T-helper 1 cell treated with Interleukin-12 subunit alpha and Interleukin-12 subunit beta and Interleukin-4 antibody, amounts not matched to agents 30 μg/mL and 1 μg/mL, for 36 hours (primary cell): ENCODE data around the gene ABCB8.

Experiments
- H3K27ac Mint-ChIP-seq: one replicate; pipeline ENCODE4 v1.8.0; 2021; ENCODE audit warnings: mild to moderate bottlenecking, mixed read lengths
- H3K27me3 Mint-ChIP-seq: one replicate; pipeline ENCODE4 v1.8.0; 2021; ENCODE audit warnings: low read depth, mixed read lengths
- H3K36me3 Mint-ChIP-seq: one replicate; pipeline ENCODE4 v1.8.0; 2021; ENCODE audit warnings: low read depth, mixed read lengths
- H3K4me1 Mint-ChIP-seq: one replicate; pipeline ENCODE4 v1.8.0; 2021; ENCODE audit warnings: low read depth, mixed read lengths
- H3K4me3 Mint-ChIP-seq: one replicate; pipeline ENCODE4 v1.8.0; 2021; ENCODE audit warnings: mild to moderate bottlenecking, moderate library complexity, mixed read lengths
- H3K9me3 Mint-ChIP-seq: one replicate; pipeline ENCODE4 v1.8.0; 2021; ENCODE audit warnings: mixed read lengths

ABCB8 gene

DNA sequence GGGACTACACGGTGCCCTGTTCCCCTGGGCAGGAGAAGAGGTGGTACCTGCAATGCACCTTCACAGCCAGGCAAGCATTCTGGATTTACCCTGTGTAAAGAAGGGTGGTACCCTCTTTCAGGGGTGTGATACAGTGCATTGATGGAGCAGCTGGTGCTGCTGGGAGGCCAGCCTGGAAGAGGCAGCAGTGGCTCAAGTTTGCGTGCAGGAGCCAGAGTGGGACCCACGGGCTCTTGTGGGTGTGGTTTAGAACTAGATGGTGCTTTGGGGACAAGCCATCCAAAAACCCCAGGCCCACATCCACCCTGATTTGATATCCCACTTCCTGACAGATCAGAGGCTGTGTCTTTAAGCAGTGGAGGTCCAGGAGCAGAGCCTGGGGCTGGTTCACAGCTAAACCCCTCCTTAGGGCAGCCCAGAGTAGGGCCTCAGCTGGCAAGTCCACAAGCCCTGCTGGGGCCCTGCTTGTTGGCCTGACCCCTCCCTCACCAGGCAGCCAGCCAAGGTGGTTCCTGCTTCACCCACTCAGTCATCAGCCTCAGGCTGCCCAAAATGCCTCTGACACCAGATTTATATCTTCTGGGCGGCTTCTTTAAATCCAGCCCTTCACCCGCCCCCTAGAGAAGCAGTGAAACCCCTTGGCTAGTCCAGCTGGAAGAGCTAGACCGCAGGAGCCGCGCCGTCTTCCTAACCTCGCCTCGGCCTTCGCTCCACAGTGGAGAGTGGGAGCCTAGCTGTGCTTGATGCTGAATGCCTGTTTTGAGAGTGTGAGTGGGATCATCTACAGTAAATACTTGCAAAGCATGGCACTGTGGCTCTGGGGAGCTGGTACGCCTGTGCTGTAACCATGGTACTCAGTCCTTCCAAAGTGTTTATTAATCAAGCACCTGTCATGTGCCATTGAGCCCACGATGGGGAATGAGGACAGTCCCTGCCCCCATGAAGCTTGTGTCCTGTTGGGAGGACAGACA, 18.6 kb downstream of the ABCB8 start:
- H3K4me1 Mint-ChIP-seq: peaks cover 2% of the 10 kb centered on the region
- H3K36me3 Mint-ChIP-seq: no peaks in the 10 kb centered on the region
- H3K9me3 Mint-ChIP-seq: no peaks in the 10 kb centered on the region
- H3K27ac Mint-ChIP-seq: no peak overlapping the region
- H3K4me3 Mint-ChIP-seq: no peak overlapping the region
- H3K27me3 Mint-ChIP-seq: peaks cover 5% of the 10 kb centered on the region

DNA sequence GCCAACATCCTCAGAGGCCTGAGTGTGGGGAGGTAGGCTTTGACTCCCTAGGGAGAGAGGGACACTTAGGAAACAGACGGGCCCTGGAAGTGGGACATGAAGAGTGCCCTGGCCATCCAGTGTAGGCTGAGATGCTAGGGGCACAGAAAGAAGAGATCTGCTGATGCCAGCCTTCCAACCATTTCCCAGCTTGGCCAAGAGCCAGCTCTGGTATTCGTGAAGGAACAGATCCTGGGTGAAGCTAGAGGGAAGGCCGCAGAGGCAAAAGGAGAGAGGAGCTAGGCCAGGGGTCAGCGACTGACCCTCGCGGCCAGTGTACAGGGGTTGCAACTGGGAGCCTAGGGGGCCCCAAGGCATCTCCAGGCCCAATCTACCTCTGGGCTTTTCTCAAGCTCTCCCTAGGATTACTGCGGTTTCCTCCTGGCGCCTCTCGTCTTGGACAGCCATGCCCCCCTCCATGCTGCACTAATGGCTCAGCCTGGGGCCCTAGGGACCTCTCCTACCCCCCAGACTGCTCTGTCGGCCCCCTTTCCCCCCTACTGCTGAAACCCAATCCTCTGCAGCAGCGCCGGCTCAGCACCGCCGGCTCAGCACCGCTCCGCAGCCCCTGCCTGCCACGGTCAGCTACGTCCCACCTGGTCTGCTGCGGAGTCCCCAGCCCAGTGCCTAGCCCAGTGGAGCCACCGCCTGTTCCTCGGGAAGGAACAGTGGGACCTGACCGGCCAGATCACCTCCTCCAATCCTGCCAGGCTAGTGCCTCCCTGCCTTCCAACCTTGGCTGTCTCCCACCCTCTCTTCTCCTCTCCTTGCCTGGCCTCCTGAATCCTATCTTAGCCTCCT, 19.9 kb downstream of the ABCB8 start, which contains the start of gene ASIC3:
Gene ASIC3, plus strand, starts transcription at position 556 of the 840 bp plus-strand sequence. CDS start 355 bp downstream, outside the sequence.
- peaks cover 7% of the 10 kb centered on the region for H3K4me1 Mint-ChIP-seq
- H3K27me3 Mint-ChIP-seq: peaks cover 5% of the 10 kb centered on the region
- H3K4me3 Mint-ChIP-seq: no peak within 1 kb of the TSS
- peaks cover 4% of the 10 kb centered on the region for H3K36me3 Mint-ChIP-seq
- no peak within 1 kb of the TSS for H3K27ac Mint-ChIP-seq
- H3K9me3 Mint-ChIP-seq: no peaks in the 10 kb centered on the region

DNA sequence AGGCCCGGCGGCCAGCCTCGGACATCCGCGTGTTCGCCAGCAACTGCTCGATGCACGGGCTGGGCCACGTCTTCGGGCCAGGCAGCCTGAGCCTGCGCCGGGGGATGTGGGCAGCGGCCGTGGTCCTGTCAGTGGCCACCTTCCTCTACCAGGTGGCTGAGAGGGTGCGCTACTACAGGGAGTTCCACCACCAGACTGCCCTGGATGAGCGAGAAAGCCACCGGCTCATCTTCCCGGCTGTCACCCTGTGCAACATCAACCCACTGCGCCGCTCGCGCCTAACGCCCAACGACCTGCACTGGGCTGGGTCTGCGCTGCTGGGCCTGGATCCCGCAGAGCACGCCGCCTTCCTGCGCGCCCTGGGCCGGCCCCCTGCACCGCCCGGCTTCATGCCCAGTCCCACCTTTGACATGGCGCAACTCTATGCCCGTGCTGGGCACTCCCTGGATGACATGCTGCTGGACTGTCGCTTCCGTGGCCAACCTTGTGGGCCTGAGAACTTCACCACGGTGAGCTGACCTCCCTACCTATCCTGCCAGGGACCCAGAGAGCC, 20.7 kb downstream of the ABCB8 start:
- peaks cover 9% of the 10 kb centered on the region for H3K4me1 Mint-ChIP-seq
- peaks cover 5% of the 10 kb centered on the region for H3K27me3 Mint-ChIP-seq
- no peak overlapping the region for H3K27ac Mint-ChIP-seq
- no peaks in the 10 kb centered on the region for H3K9me3 Mint-ChIP-seq
- peaks cover 4% of the 10 kb centered on the region for H3K36me3 Mint-ChIP-seq
- no peak overlapping the region for H3K4me3 Mint-ChIP-seq

DNA sequence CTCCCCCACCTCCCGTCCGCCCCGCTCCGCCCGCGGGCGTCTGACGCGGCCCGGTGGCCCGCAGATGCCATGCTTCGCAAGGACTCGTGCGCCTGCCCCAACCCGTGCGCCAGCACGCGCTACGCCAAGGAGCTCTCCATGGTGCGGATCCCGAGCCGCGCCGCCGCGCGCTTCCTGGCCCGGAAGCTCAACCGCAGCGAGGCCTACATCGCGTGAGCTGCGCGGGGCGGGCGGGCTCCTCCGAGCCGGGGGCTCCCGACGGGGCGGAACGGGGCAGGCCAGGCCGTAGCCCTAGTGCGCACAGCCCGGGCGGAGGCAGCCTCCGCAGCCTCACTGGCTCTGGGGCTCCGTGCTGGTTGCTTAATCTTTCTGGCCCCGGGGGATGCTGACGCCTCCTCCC, 22.9 kb downstream of the ABCB8 start:
- H3K27me3 Mint-ChIP-seq: peaks cover 5% of the 10 kb centered on the region
- H3K27ac Mint-ChIP-seq: no peak overlapping the region
- peaks cover 4% of the 10 kb centered on the region for H3K36me3 Mint-ChIP-seq
- no peak overlapping the region for H3K4me3 Mint-ChIP-seq
- peaks cover 13% of the 10 kb centered on the region for H3K4me1 Mint-ChIP-seq
- no peaks in the 10 kb centered on the region for H3K9me3 Mint-ChIP-seq

DNA sequence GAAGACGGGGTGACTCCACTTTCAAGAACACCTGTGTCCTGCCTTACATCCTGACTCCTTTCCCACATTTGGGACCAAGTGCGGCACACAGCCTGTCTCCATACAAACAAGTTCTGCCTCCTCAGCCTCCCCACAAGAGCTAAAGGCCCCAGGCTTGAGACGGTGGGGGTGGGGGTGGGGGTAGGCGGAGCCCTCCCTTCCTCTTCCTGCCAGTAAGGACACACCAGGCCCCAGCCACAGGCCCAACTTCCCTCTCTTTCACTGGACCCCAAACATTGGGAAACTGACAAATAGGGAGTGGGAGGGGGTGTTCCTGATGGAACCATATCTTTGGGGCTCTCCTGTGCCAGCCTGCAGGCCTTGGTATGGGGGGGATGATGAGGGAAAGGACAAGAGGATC, 24.8 kb downstream of the ABCB8 start:
- no peak overlapping the region for H3K4me3 Mint-ChIP-seq
- peaks cover 4% of the 10 kb centered on the region for H3K36me3 Mint-ChIP-seq
- H3K4me1 Mint-ChIP-seq: peaks cover 23% of the 10 kb centered on the region
- no peaks in the 10 kb centered on the region for H3K9me3 Mint-ChIP-seq
- no peak overlapping the region for H3K27ac Mint-ChIP-seq
- H3K27me3 Mint-ChIP-seq: peaks cover 5% of the 10 kb centered on the region

DNA sequence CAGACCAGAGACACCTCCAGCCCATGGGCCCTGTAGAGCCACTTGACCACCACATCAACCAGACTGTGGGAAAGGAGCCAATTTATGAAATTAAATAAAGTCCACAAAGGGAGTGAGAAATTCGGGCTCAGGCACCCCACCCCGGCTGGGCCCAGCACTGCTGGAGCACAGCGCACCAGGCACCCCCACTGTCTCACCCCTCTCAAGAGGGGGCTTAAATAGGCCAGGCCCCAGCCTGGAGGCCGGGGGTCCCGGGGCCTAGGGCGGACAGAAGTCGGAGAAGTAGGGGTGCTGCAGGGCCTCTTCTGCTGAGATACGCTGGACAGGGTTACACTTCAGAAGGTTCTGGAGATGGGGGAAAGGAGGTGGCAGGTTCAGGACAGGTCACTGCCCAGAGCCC, 25.5 kb downstream of the ABCB8 start:
- no peaks in the 10 kb centered on the region for H3K9me3 Mint-ChIP-seq
- no peak overlapping the region for H3K27ac Mint-ChIP-seq
- H3K27me3 Mint-ChIP-seq: peaks cover 5% of the 10 kb centered on the region
- peaks cover 27% of the 10 kb centered on the region for H3K4me1 Mint-ChIP-seq
- H3K36me3 Mint-ChIP-seq: peaks cover 4% of the 10 kb centered on the region
- H3K4me3 Mint-ChIP-seq: no peak overlapping the region

DNA sequence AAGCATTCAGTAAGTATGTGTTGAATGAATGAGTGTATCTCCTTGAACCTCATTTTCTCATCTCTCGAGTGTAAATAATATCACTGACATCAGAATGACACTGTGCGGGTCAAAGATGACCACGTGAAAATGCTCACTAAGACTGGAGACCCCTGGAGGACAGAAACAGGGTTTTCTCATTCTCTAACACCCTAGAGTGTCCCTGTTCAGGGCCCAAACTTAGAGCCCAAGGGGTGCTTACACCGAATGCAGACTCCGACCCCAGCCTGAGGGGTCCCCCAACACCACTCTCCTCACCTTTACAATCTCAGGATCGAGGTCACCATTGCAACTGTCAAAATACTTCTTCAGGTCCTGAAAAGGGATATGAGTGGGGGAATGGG, 28.0 kb downstream of the ABCB8 start:
- Mint-ChIP-seq H3K9me3 (no peaks in the 10 kb centered on the region), H3K27ac (no peak overlapping the region), H3K36me3 (peaks cover 4% of the 10 kb centered on the region), H3K4me1 (peaks cover 35% of the 10 kb centered on the region), H3K27me3 (no peaks in the 10 kb centered on the region), H3K4me3 (peak overlapping the region; percentile 97)

DNA sequence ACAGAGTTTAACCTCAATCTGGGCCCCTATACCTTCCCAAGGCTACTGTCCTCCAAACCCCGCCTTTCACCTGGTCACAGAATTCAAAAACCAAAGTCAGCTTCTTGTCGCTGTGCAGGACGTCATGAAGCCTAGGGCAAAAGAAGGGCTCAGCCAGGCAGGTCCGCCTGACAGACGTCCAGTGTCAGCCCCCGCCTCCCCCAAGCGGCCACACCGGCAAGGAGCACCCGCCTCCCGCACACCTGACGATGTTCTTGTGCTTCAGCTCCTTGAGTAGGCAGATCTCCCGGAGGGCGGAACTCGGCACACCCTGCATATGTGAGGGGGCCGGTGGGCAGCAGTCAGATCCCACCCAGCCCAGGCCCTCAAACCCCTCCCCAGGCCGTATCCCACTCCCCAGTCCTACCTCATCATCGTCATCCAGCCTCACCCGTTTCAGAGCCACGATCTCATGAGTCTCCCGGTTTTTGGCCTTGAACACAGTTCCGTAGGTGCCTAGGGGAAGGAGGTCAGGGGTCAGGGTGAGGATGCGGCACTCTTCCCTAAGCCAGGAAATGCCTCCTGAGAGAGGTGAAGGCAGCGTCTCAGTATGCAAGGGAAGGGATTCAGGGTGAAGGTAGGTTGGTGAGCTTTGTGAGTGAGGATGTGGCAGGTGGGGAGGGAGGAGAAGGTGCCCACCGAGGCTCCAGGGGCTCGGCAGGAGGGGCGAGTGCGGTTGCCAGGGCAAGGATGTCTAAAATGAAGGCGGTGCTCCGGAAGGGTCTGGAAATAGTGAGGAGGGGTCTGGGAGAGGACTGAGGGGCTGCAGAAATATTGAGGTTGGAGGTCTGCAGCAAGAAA, 28.6 kb downstream of the ABCB8 start:
- Mint-ChIP-seq H3K9me3 (no peaks in the 10 kb centered on the region), H3K4me1 (peaks cover 41% of the 10 kb centered on the region), H3K27ac (peak overlapping the region; percentile 41), H3K27me3 (no peaks in the 10 kb centered on the region), H3K36me3 (peaks cover 4% of the 10 kb centered on the region), H3K4me3 (peak overlapping the region; percentile 97)

DNA sequence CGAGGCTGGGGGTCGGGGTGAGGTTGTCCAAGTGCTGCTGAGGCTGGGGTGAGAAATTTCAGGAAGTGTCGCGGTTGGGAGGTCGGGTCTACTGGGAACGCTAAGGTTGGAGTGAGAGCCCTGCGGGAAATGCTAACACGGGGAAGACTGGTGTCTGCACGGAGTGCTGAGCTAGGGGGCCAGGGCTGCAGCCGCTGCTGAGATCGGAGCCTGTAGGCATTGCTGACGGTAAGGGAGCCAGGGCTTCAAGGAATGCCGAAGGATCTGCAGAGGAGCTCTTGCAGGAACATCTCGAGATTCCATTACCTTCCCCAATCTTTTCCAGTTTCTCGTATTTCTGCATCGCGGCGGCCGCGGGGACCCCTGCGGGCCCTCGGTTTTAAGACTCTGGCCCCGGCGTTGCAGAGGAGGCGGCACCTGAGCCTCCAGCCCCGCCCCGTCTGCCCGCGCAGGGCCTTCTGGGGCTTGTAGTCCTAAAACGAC, 29.3 kb downstream of the ABCB8 start, which contains the start of gene CDK5:
Gene CDK5, minus strand, starts transcription at position 392 of the 483 bp plus-strand sequence. Its CDS starts 49 bp downstream, at position 343.
- H3K4me1 Mint-ChIP-seq: peaks cover 40% of the 10 kb centered on the region
- peak within 1 kb of the TSS; percentile 97 for H3K4me3 Mint-ChIP-seq
- no peaks in the 10 kb centered on the region for H3K27me3 Mint-ChIP-seq
- no peaks in the 10 kb centered on the region for H3K9me3 Mint-ChIP-seq
- H3K27ac Mint-ChIP-seq: peak within 1 kb of the TSS; percentile 94
- peaks cover 3% of the 10 kb centered on the region for H3K36me3 Mint-ChIP-seq

DNA sequence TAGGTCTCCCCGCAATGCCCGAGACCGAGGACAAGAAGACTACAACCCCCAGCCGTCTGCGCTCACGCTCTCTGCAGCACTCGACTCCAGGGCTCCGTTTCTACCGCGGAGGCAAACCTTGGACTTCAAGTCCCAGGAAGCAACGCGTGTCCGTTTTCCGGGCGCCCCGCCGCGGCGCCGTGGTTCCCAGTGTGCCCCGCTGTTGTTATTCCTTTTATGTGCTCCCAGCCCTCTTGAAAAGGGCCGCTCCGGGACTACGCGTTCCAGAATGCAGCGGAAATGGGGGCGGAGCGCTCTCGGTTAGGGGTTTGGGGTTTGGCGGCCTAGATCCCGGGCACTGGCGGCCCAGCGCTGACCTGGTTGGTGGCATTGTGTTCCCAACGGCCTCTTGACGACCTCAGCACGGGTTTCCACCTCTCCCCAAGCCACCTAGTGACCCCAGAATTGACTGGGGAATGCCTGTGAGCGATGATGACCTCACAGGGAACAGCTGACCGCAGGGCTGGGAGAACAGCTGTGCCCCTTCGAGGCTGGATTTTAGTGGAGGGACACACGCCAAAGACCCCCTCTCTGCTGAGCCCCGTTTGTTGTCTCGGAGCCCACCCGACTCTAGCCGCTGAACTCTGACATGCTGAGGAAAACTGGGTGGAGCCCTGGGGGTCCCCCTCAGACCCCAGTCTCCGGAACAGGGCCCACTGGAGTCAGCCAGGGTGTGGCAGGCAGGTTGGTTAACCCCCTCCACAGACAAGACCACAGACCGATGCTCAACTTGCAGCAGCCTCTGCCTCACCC, 29.9 kb downstream of the ABCB8 start:
- Mint-ChIP-seq H3K9me3 (no peaks in the 10 kb centered on the region), H3K4me3 (peak overlapping the region; percentile 97), H3K27me3 (no peaks in the 10 kb centered on the region), H3K27ac (peak overlapping the region; percentile 94), H3K4me1 (peaks cover 36% of the 10 kb centered on the region), H3K36me3 (no peaks in the 10 kb centered on the region)

DNA sequence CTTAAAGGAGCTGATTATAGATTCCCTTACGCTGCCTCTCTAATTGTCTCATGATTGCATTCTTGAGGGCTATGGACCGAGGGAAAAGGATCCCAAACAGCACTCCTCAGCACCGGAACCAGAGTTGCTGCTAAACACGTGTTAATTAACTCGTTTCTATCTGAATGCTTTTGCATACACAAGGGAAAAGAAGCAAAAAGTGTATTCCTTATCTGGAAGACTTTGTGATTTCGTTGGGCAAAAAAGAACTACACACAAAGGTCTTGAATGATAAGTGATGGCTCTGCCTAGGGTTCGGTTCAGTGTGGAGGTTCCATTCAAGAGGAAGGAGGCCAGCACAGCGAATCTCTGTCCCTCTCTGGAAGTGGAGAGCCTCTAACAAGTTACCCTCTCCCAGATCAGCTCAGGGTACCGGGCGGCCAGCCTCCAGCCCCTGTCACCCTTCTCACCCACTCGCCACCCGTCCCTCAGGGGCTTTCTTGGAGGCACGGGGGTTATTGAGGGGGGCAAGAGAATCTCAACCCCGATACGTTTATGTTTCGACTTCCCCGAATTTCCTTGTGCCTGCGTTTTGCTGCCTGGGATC, 30.6 kb downstream of the ABCB8 start:
- Mint-ChIP-seq H3K27me3 (no peaks in the 10 kb centered on the region), H3K9me3 (no peaks in the 10 kb centered on the region), H3K27ac (peak overlapping the region; percentile 94), H3K4me3 (peak overlapping the region; percentile 97), H3K4me1 (peaks cover 34% of the 10 kb centered on the region), H3K36me3 (no peaks in the 10 kb centered on the region)

DNA sequence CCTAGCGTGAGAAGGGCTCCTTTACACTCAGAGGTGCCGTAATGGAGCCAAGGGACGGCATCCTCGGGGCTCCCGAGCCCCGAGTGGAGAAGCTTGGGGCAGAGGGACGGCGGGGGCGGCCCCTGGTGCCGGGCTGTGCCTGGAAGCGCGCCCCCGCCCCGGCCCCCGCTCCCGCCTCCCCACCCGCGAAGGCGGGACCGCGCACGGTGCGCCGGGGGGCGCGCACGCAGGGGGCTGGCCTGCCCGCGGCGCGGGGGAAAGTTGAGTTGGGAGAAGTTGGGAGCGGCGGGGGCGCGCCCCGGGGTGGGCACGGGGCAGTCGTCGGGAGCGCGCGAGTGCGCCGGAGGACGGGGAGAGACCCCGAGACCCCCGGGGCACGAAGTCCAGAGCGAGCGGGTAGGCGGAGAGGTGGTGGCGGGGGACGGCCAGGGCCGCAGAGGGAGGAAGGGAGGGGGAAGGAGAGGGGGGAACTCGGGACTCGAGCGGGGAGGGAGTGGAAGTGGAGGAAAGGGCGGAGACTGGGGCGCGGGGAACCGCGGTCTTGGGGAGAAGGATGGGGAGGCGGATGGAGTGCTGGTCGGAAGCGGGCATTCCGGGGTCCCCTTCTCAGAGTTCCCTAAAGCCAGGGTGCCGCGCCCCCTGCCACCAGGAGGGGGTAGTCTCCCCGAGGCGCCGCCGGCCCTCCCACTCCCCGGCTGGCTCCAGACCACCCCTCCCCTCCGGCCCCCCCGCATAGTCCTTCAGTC, 31.3 kb downstream of the ABCB8 start, which contains the start of gene SLC4A2:
Gene SLC4A2, plus strand, starts transcription at position 223 of the 746 bp plus-strand sequence. CDS start 2,399 bp downstream, outside the sequence.
- peaks cover 32% of the 10 kb centered on the region for H3K4me1 Mint-ChIP-seq
- H3K4me3 Mint-ChIP-seq: peak within 1 kb of the TSS; percentile 97
- no peaks in the 10 kb centered on the region for H3K27me3 Mint-ChIP-seq
- H3K36me3 Mint-ChIP-seq: no peaks in the 10 kb centered on the region
- no peaks in the 10 kb centered on the region for H3K9me3 Mint-ChIP-seq
- peak within 1 kb of the TSS; percentile 94 for H3K27ac Mint-ChIP-seq
